NCI-H146 treated with DMSO at 0.1 percent for 48 hours (cell line): ENCODE measurements around the gene LINC00305.

ENCODE experiments used
- DNase-seq: peaks from one replicate; lab custom pipeline; 2025; ENCODE audit not compliant: unreplicated experiment; lab: John Stamatoyannopoulos, UW

LINC00305 gene

GRCh38 chr18:64116571-64117175 lies 32.2 kb downstream of the LINC00305 start:
- no peak for DNase-seq

- DNase-seq = no peak
Measured at GRCh38 chr18:64115881-64116280, 33.0 kb downstream of the LINC00305 start.

- DNase-seq = no peak
Measured at GRCh38 chr18:64111950-64112349, 36.9 kb downstream of the LINC00305 start.

- DNase-seq = peak; percentile 51
Measured at GRCh38 chr18:64110692-64111480, 38.0 kb downstream of the LINC00305 start.

- no peak for DNase-seq
Measured at GRCh38 chr18:64103986-64104385, 44.9 kb downstream of the LINC00305 start.

- DNase-seq = no peak
Measured at GRCh38 chr18:64100116-64100922, 48.6 kb downstream of the LINC00305 start.

GRCh38 chr18:64099244-64099643 lies 49.6 kb downstream of the LINC00305 start:
- no peak for DNase-seq

- DNase-seq = no peak
Measured at GRCh38 chr18:64097497-64097896, 51.4 kb downstream of the LINC00305 start.

- no peak for DNase-seq
Measured at GRCh38 chr18:64095056-64095455, 53.8 kb downstream of the LINC00305 start.

GRCh38 chr18:64094210-64094609 lies 54.7 kb downstream of the LINC00305 start:
- DNase-seq = no peak

GRCh38 chr18:64091526-64091925 lies 57.4 kb downstream of the LINC00305 start:
- DNase-seq = no peak

GRCh38 chr18:64090876-64091275 lies 58.0 kb downstream of the LINC00305 start:
- DNase-seq = no peak

GRCh38 chr18:64083916-64084315 lies 65.0 kb downstream of the LINC00305 start:
- no peak for DNase-seq

GRCh38 chr18:64082513-64082912 lies 66.4 kb downstream of the LINC00305 start:
- DNase-seq = no peak

- no peak for DNase-seq
Measured at GRCh38 chr18:64082054-64082453, 66.8 kb downstream of the LINC00305 start.

GRCh38 chr18:64073971-64074370 lies 74.9 kb downstream of the LINC00305 start:
- DNase-seq = no peak

- peak; percentile 55 for DNase-seq
Measured at GRCh38 chr18:64055019-64055418, 93.9 kb downstream of the LINC00305 start.

- no peak for DNase-seq
Measured at GRCh38 chr18:64053246-64053645, 95.6 kb downstream of the LINC00305 start.

GRCh38 chr18:64052772-64053171 lies 96.1 kb downstream of the LINC00305 start:
- no peak for DNase-seq

- DNase-seq = no peak
Measured at GRCh38 chr18:64044616-64045015, 104.3 kb downstream of the LINC00305 start.

- DNase-seq = no peak
Measured at GRCh38 chr18:64042728-64043358, 106.0 kb downstream of the LINC00305 start.
